GM23248 (cell line): ENCODE results near the gene CRLF2.

Source experiments
- EZH2 ChIP-seq: fragments of 200-600 bp; sonication (generic); IDR thresholded peaks from 2 replicates; pipeline ENCODE4 v1.6.1; 2018; ENCODE audit warnings: antibody characterized with exemption, mild to moderate bottlenecking; ENCODE audit not compliant: insufficient read depth, poor library complexity, severe bottlenecking
- EZH2phosphoT487 ChIP-seq: fragments of 200-600 bp; sonication (generic); IDR thresholded peaks from 2 replicates; pipeline ENCODE4 v1.6.1; 2018; ENCODE audit warnings: antibody characterized with exemption, moderate library complexity, mild to moderate bottlenecking, low read depth; ENCODE audit not compliant: insufficient read depth

GRCh38 chrX:1167466-1167865 is 45.0 kb downstream of the CRLF2 start:
- TF ChIP-seq EZH2, result no peak
- no peak for TF ChIP-seq EZH2phosphoT487
